DOHH2 (cell line): ENCODE data around the gene LRRC27.

Experiments
- H3F3A ChIP-seq: fragments of 200-600 bp; sonication (generic), shearing (Covaris generic); 2 replicates; pipeline ENCODE4 v1.6.0; 2016; ENCODE audit warnings: antibody characterized with exemption, mild to moderate bottlenecking; ENCODE audit not compliant: control insufficient read depth, insufficient read depth
- H3K27ac ChIP-seq: fragments of 200-600 bp; sonication (generic); 2 replicates; pipeline ENCODE4 v1.5.1; 2014; ENCODE audit warnings: low read depth, mild to moderate bottlenecking, low read length, moderate library complexity
- H3K27me3 ChIP-seq: fragments of 200-600 bp; sonication (generic); 2 replicates; pipeline ENCODE4 v1.6.1; 2014; ENCODE audit warnings: mild to moderate bottlenecking, low read length, mixed read lengths; ENCODE audit not compliant: control insufficient read depth
- H3K36me3 ChIP-seq: fragments of 200-600 bp; sonication (generic); 2 replicates; pipeline ENCODE4 v1.6.1; 2014; ENCODE audit warnings: mild to moderate bottlenecking, low read length, moderate library complexity, mixed read lengths; ENCODE audit not compliant: control insufficient read depth
- H3K4me1 ChIP-seq: fragments of 200-600 bp; sonication (generic); 2 replicates; pipeline ENCODE4 v1.6.1; 2014; ENCODE audit warnings: mild to moderate bottlenecking, low read length, mixed read lengths; ENCODE audit not compliant: control insufficient read depth
- H3K4me2 ChIP-seq: fragments of 200-600 bp; sonication (generic); 2 replicates; pipeline ENCODE4 v1.6.0; 2014; ENCODE audit warnings: mild to moderate bottlenecking, low read length, moderate library complexity
- H3K4me3 ChIP-seq: fragments of 200-600 bp; sonication (generic); 2 replicates; pipeline ENCODE4 v1.5.1; 2014; ENCODE audit warnings: mild to moderate bottlenecking, low read length, mixed read lengths
- H3K79me2 ChIP-seq: fragments of 200-600 bp; sonication (generic); 2 replicates; pipeline ENCODE4 v1.6.1; 2014; ENCODE audit warnings: mild to moderate bottlenecking, low read length, mixed read lengths; ENCODE audit not compliant: control insufficient read depth
- H3K9me2 ChIP-seq: fragments of 200-600 bp; sonication (generic); replicated peaks from 2 replicates; pipeline ENCODE4 v1.6.1; 2014; ENCODE audit warnings: mild to moderate bottlenecking, low read length, mixed read lengths; ENCODE audit not compliant: control insufficient read depth
- H3K9me3 ChIP-seq: fragments of 200-600 bp; sonication (generic); 2 replicates; pipeline ENCODE4 v1.6.1; 2014; ENCODE audit warnings: antibody characterized with exemption, low read length, mixed read lengths; ENCODE audit not compliant: control insufficient read depth, insufficient read depth
- H4K20me1 ChIP-seq: fragments of 200-600 bp; sonication (generic); 2 replicates; pipeline ENCODE4 v1.6.0; 2014; ENCODE audit warnings: low read depth, mild to moderate bottlenecking, antibody characterized with exemption, low read length, moderate library complexity; ENCODE audit not compliant: control insufficient read depth, insufficient read depth
- CTCF ChIP-seq: fragments of 200-600 bp; sonication (generic); IDR thresholded peaks from one replicate; pipeline ENCODE4 v1.5.1; 2014; ENCODE audit warnings: antibody characterized with exemption, mild to moderate bottlenecking, low read depth, low read length; ENCODE audit not compliant: poor library complexity, severe bottlenecking
- EZH2phosphoT487 ChIP-seq: fragments of 200-600 bp; sonication (generic); IDR thresholded peaks from 2 replicates; pipeline ENCODE4 v1.6.1; 2017; ENCODE audit warnings: borderline replicate concordance, mild to moderate bottlenecking, antibody characterized with exemption, low read length, moderate library complexity, mixed read lengths

LRRC27 gene

GRCh38 chr10:132321726-132322125, 10.3 kb upstream of the LRRC27 start:
- Histone ChIP-seq H3K79me2 (peaks cover 9% of the 10 kb centered on the region), H3K9me2 (no peaks in the 10 kb centered on the region), H3K4me2 (no peak overlapping the region), H4K20me1 (0 out of 2 replicates have a peak, but pooled peaks cover 4% of the 10 kb centered on the region), H3K4me1 (no peaks in the 10 kb centered on the region), H3K27ac (no peak overlapping the region), H3K4me3 (no peak overlapping the region), H3F3A (no peaks in the 10 kb centered on the region), H3K27me3 (no peaks in the 10 kb centered on the region), H3K9me3 (no peaks in the 10 kb centered on the region), H3K36me3 (peaks cover 10% of the 10 kb centered on the region)
- no peak for TF ChIP-seq CTCF
- TF ChIP-seq EZH2phosphoT487 = no peak

- H3K27ac ChIP-seq = no peak overlapping the region
- no peak overlapping the region for H3K4me2 ChIP-seq
- TF ChIP-seq EZH2phosphoT487 = no peak
- no peak for TF ChIP-seq CTCF
- H3F3A ChIP-seq = no peaks in the 10 kb centered on the region
- 0 out of 2 replicates have a peak, but pooled peaks cover 4% of the 10 kb centered on the region for H4K20me1 ChIP-seq
- peaks cover 14% of the 10 kb centered on the region for H3K36me3 ChIP-seq
- H3K79me2 ChIP-seq = peaks cover 18% of the 10 kb centered on the region
- no peaks in the 10 kb centered on the region for H3K27me3 ChIP-seq
- H3K9me2 ChIP-seq = no peaks in the 10 kb centered on the region
- no peak overlapping the region for H3K4me3 ChIP-seq
- no peaks in the 10 kb centered on the region for H3K4me1 ChIP-seq
- H3K9me3 ChIP-seq = no peaks in the 10 kb centered on the region
Measured at GRCh38 chr10:132322586-132323048, 9.4 kb upstream of the LRRC27 start.

GRCh38 chr10:132324186-132324585, 7.8 kb upstream of the LRRC27 start:
- H3K27me3 ChIP-seq = no peaks in the 10 kb centered on the region
- TF ChIP-seq EZH2phosphoT487 (no peak), CTCF (no peak)
- peaks cover 34% of the 10 kb centered on the region for H3K79me2 ChIP-seq
- no peaks in the 10 kb centered on the region for H3K9me2 ChIP-seq
- 0 out of 2 replicates have a peak, but pooled peaks cover 9% of the 10 kb centered on the region for H4K20me1 ChIP-seq
- peaks cover 28% of the 10 kb centered on the region for H3K36me3 ChIP-seq
- no peak overlapping the region for H3K27ac ChIP-seq
- no peak overlapping the region for H3K4me2 ChIP-seq
- H3K4me1 ChIP-seq = 0 out of 2 replicates have a peak, but pooled peaks cover 4% of the 10 kb centered on the region
- H3K4me3 ChIP-seq = no peak overlapping the region
- H3F3A ChIP-seq = no peaks in the 10 kb centered on the region
- no peaks in the 10 kb centered on the region for H3K9me3 ChIP-seq
